GM18511 (cell line): Measurements from ENCODE around the gene ACTL7A.
"Not testable (repeated sequence)": the region's sequence is repeated elsewhere in the genome, so short reads cannot be mapped to it uniquely, and the experiment has no call there.

Experiments used
- ATAC-seq: cut with Tn5 transposase; IDR thresholded peaks from one replicate; pipeline ENCODE4 v1.9.1; 2021; ENCODE audit warnings: mild to moderate bottlenecking, moderate library complexity; ENCODE audit not compliant: unreplicated experiment

Gene ACTL7A

GRCh38 chr9:108845947-108846346 lies 16.1 kb upstream of the ACTL7A start:
- no peak for ATAC-seq

GRCh38 chr9:108848296-108848695 lies 13.8 kb upstream of the ACTL7A start:
- not testable (repeated sequence) for ATAC-seq

- ATAC-seq = no peak
Measured at GRCh38 chr9:108850293-108850897, 11.7 kb upstream of the ACTL7A start.

- no peak for ATAC-seq
Measured at GRCh38 chr9:108851138-108851537, 10.9 kb upstream of the ACTL7A start.

GRCh38 chr9:108852079-108852478 lies 10.0 kb upstream of the ACTL7A start:
- ATAC-seq = no peak

- ATAC-seq = no peak
Measured at GRCh38 chr9:108854094-108854493, 8.0 kb upstream of the ACTL7A start.

- ATAC-seq = no peak
Measured at GRCh38 chr9:108854641-108855528, 7.2 kb upstream of the ACTL7A start.

- ATAC-seq = no peak
Measured at GRCh38 chr9:108855529-108855886, 6.6 kb upstream of the ACTL7A start.

- no peak for ATAC-seq
Measured at GRCh38 chr9:108855888-108856287, 6.2 kb upstream of the ACTL7A start, which contains the start of gene ACTL7B. Gene ACTL7B (minus strand): TSS chr9:108855986. CDS start chr9:108855930, 56 bp downstream.

- no peak for ATAC-seq
Measured at GRCh38 chr9:108857572-108857971, 4.5 kb upstream of the ACTL7A start.

GRCh38 chr9:108859459-108860114 lies 2.5 kb upstream of the ACTL7A start:
- ATAC-seq = peak; percentile 82

GRCh38 chr9:108860354-108860753 lies 1.7 kb upstream of the ACTL7A start:
- no peak for ATAC-seq

- no peak for ATAC-seq
Measured at GRCh38 chr9:108860764-108861163, 1.3 kb upstream of the ACTL7A start.

GRCh38 chr9:108861464-108861863 lies 602 bp upstream of the ACTL7A start:
- ATAC-seq = no peak

- ATAC-seq = no peak
Measured at GRCh38 chr9:108863891-108864290, 1.8 kb downstream of the ACTL7A start.

- ATAC-seq = no peak
Measured at GRCh38 chr9:108864446-108864845, 2.4 kb downstream of the ACTL7A start.

GRCh38 chr9:108865037-108865436 lies 3.0 kb downstream of the ACTL7A start:
- ATAC-seq = no peak

GRCh38 chr9:108866001-108866420 lies 3.9 kb downstream of the ACTL7A start:
- no peak for ATAC-seq

GRCh38 chr9:108867116-108867515 lies 5.0 kb downstream of the ACTL7A start:
- no peak for ATAC-seq

- no peak for ATAC-seq
Measured at GRCh38 chr9:108867829-108868228, 5.8 kb downstream of the ACTL7A start.

- no peak for ATAC-seq
Measured at GRCh38 chr9:108869092-108869725, 7.1 kb downstream of the ACTL7A start.
